Measurements from ENCODE around the gene ANKRD55. TPM values are rescaled to one million over a fixed set of nuclear protein-coding genes. Genes with fewer than 3 reads are reported as not detected.
"Not testable (repeated sequence)": the region's sequence is repeated elsewhere in the genome, so short reads cannot be mapped to it uniquely, and the experiment has no call there.

ANKRD55 gene
- total and polyA plus RNA-seq, 9 of the 15 experiments (the other 6 are each of a cell fraction or from before 2014, with no cell fraction given), result 3.4 to 10.6 (median 6.5) TPM

DNA sequence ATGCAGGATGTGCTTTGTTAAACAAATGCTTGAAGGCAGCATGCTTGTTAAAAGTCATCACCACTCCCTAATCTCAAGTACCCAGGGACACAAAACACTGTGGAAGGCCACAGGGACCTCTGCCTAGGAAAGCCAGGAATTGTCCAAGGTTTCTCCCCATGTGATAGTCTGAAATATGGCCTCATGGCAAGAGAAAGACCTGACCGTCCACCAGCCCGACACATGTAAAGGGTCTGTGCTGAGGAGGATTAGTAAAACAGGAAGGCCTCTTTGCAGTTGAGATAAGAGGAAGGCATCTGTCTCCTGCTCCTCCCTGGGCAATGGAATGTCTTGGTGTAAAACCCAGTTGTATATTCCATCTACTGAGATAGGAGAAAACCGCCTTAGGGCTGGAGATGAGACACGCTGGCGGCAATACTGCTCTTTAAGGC is 75.9 kb downstream of the ANKRD55 start (continued):
- TF ChIP-seq DMBX1 (CRISPR knock-in tag; IDR thresholded peaks at IDR 0.05; ENCODE audit: borderline replicate concordance) (0 out of 2 replicates have a peak, but pooled peaks have one; percentile 8), SPI1 (IDR thresholded peaks at IDR 0.05; ENCODE audit: borderline replicate concordance, low read depth, low read length) (peak; percentile 76; the same call in 1 of the 2 replicates), TEAD4 (IDR thresholded peaks at IDR 0.05; ENCODE audit: low read length) (peak; percentile 44; the same call in 1 of the 2 replicates), TCF3 (CRISPR knock-in tag; IDR thresholded peaks at IDR 0.05) (peak; percentile 67), HMBOX1 (IDR thresholded peaks at IDR 0.05) (peak; percentile 55), MAZ (CRISPR knock-in tag; conservative IDR thresholded peaks at IDR 0.05 in 1 of 2, IDR thresholded peaks at IDR 0.05 in 1 of 2) (peak in 1 of 2 experiments; percentile 9; a peak in 1 of 4 replicates), TFAP4 (CRISPR knock-in tag; IDR thresholded peaks at IDR 0.05; ENCODE audit: borderline replicate concordance) (0 out of 2 replicates have a peak, but pooled peaks have one; percentile 18), CBFA2T2 (conservative IDR thresholded peaks at IDR 0.05) (0 out of 2 replicates have a peak, but pooled peaks have one; percentile 34), CTBP1 (IDR thresholded peaks at IDR 0.05; ENCODE audit: borderline replicate concordance) (peak; percentile 58; the same call in 1 of the 2 replicates), SMAD4 (CRISPR knock-in tag; conservative IDR thresholded peaks at IDR 0.05) (0 out of 2 replicates have a peak, but pooled peaks have one; percentile 66), ATF1 (tag; IDR thresholded peaks at IDR 0.05) (peak; percentile 3; the same call in 1 of the 2 replicates), ZKSCAN8 (CRISPR knock-in tag; IDR thresholded peaks at IDR 0.05) (peak; percentile 6; the same call in 1 of the 2 replicates), LCOR (CRISPR knock-in tag; IDR thresholded peaks at IDR 0.05) (0 out of 2 replicates have a peak, but pooled peaks have one; percentile 38), TAL1 (IDR thresholded peaks at IDR 0.05) (0 out of 2 replicates have a peak, but pooled peaks have one; percentile 17)
- TF ChIP-seq, protein P1, sequence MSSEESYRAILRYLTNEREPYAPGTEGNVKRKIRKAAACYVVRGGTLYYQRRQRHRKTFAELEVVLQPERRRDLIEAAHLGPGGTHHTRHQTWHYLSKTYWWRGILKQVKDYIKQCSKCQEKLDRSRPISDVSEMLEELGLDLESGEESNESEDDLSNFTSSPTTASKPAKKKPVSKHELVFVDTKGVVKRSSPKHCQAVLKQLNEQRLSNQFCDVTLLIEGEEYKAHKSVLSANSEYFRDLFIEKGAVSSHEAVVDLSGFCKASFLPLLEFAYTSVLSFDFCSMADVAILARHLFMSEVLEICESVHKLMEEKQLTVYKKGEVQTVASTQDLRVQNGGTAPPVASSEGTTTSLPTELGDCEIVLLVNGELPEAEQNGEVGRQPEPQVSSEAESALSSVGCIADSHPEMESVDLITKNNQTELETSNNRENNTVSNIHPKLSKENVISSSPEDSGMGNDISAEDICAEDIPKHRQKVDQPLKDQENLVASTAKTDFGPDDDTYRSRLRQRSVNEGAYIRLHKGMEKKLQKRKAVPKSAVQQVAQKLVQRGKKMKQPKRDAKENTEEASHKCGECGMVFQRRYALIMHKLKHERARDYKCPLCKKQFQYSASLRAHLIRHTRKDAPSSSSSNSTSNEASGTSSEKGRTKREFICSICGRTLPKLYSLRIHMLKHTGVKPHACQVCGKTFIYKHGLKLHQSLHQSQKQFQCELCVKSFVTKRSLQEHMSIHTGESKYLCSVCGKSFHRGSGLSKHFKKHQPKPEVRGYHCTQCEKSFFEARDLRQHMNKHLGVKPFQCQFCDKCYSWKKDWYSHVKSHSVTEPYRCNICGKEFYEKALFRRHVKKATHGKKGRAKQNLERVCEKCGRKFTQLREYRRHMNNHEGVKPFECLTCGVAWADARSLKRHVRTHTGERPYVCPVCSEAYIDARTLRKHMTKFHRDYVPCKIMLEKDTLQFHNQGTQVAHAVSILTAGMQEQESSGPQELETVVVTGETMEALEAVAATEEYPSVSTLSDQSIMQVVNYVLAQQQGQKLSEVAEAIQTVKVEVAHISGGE (CRISPR knock-in tag; IDR thresholded peaks at IDR 0.05), result peak in 1 of 3 experiments; percentile 57; a peak in 1 of 6 replicates
- TF ChIP-seq TEAD4 (CRISPR knock-in tag; IDR thresholded peaks at IDR 0.05; ENCODE audit: borderline replicate concordance); ATF1 (CRISPR knock-in tag; IDR thresholded peaks at IDR 0.05): not testable (repeated sequence)
- TF ChIP-seq, protein P2, sequence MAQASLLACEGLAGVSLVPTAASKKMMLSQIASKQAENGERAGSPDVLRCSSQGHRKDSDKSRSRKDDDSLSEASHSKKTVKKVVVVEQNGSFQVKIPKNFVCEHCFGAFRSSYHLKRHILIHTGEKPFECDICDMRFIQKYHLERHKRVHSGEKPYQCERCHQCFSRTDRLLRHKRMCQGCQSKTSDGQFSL (CRISPR knock-in tag; IDR thresholded peaks at IDR 0.05), result not testable (repeated sequence)
- TF ChIP-seq, protein P2 (tag; IDR thresholded peaks at IDR 0.05), result 0 out of 4 replicates have a peak, but pooled peaks of 1 of the 2 experiments have one; percentile 14

Data from K562 (cell line).